Measurements from ENCODE around the gene DLX4. TPM values are rescaled to one million over a fixed set of nuclear protein-coding genes. Genes with fewer than 3 reads are reported as not detected.

Gene DLX4
- total RNA-seq, 1 experiment from 2014 or later = 11.2 TPM

Other genes with a start within 250 kb of the DLX4 start
- 8.0 TPM for gene FAM117A, start 205.1 kb upstream of the DLX4 start, total RNA-seq (2021; ENCODE audit: unreplicated experiment)
- gene KAT7, start 180.5 kb upstream of the DLX4 start, total RNA-seq (2021; ENCODE audit: unreplicated experiment) = 69.0 TPM
- not detected for gene TAC4, start 121.1 kb upstream of the DLX4 start, total RNA-seq (2021; ENCODE audit: unreplicated experiment)
- 2.9 TPM for gene DLX3, start 26.0 kb downstream of the DLX4 start, total RNA-seq (2021; ENCODE audit: unreplicated experiment)
- 439 TPM for gene ITGA3, start 86.9 kb downstream of the DLX4 start, total RNA-seq (2021; ENCODE audit: unreplicated experiment)
- 46.0 TPM for gene PDK2, start 126.2 kb downstream of the DLX4 start, total RNA-seq (2021; ENCODE audit: unreplicated experiment)
- 6.9 TPM for gene SAMD14, start 161.0 kb downstream of the DLX4 start, total RNA-seq (2021; ENCODE audit: unreplicated experiment)
- gene PPP1R9B, start 181.5 kb downstream of the DLX4 start, total RNA-seq (2021; ENCODE audit: unreplicated experiment) = 114 TPM
- gene SGCA, start 196.8 kb downstream of the DLX4 start, total RNA-seq (2021; ENCODE audit: unreplicated experiment) = not detected
- gene COL1A1, start 232.4 kb downstream of the DLX4 start, total RNA-seq (2021; ENCODE audit: unreplicated experiment) = 52.7 TPM

Measured in Panc1 (cell line).